ENCODE data around the gene SIT1. TPM values are rescaled to one million over a fixed set of nuclear protein-coding genes. Genes with fewer than 3 reads are reported as not detected.

Gene SIT1
- total and polyA plus RNA-seq, 7 experiments from 2014 or later, result 16.9 to 225 (median 45.9) TPM

- intact Hi-C loops (cut with micrococcal nuclease), result loop anchor here in 1 of 2 donors (5.0 kb wide), 1 partner anchor 264 kb away; no protein-coding TSS in a partner anchor
- no peaks in the 10 kb centered on the region for H3K9me3 ChIP-seq (ENCODE audit: control insufficient read depth in 2 of 3, low read length in 3 of 3)
- no peaks in the 10 kb centered on the region for H3K27me3 Mint-ChIP-seq
- DNase-seq, result no peak
- peaks cover 0 to 2% (median 0%) of the 10 kb centered on the region in 5 donors for H3K36me3 Mint-ChIP-seq
- no peaks in the 10 kb centered on the region for H3K36me3 ChIP-seq (ENCODE audit: control insufficient read depth in 2 of 3, insufficient read depth in 3 of 3, low read length in 3 of 3)
- H3K4me1 ChIP-seq (ENCODE audit: control insufficient read depth in 2 of 2, insufficient read depth in 2 of 2, low read length in 2 of 2), result peaks cover 27 to 36% of the 10 kb centered on the region in 2 donors
- ChIA-PET POLR2A (interaction anchor here (1.0 to 5.5 kb wide), 6 partner anchors 10 to 110 kb away, joined by 3 to 94 read pairs (median 8); partner anchors contain the start of genes CCDC107, RMRP, SIT1 and TESK1), CTCF (interaction anchor here (4.5 to 12.7 kb wide), 3 partner anchors 30 to 79 kb away, joined by 25 to 118 read pairs (median 76); partner anchors contain the start of genes CCDC107, RMRP and SIT1)
- peaks cover 33 to 44% (median 38%) of the 10 kb centered on the region in 7 donors for H3K4me1 Mint-ChIP-seq
- peak within 1 kb of the TSS; percentile 82 to 89 (median 86) for H3K4me3 Mint-ChIP-seq
- H3K27ac Mint-ChIP-seq, result peak within 1 kb of the TSS; percentile 84 to 93 (median 91)
- H3K27me3 ChIP-seq (ENCODE audit: control insufficient read depth in 2 of 2, insufficient read depth in 2 of 2, low read length in 2 of 2), result no peaks in the 10 kb centered on the region
- H3K4me3 ChIP-seq (ENCODE audit: low read length), result peak within 1 kb of the TSS; percentile 84
- ATAC-seq, result peak; percentile 30
- H3K9me3 Mint-ChIP-seq, result no peaks in the 10 kb centered on the region
- peak within 1 kb of the TSS; percentile 71 for H3K27ac ChIP-seq (ENCODE audit: low read depth, low read length)
Measured at GRCh38 chr9:35618325-35618727, 32.4 kb downstream of the SIT1 start, which contains the start of gene CD72. Gene CD72, minus strand, starts transcription at chr9:35618413. Its CDS starts 110 bp downstream, at chr9:35618303.

GRCh38 chr9:35617548-35617947, 33.2 kb downstream of the SIT1 start:
- intact Hi-C loops (cut with micrococcal nuclease), result loop anchor here (1.0 to 5.0 kb wide), 7 partner anchors 13 to 265 kb away; partner anchors contain the start of genes CCDC107 (in 1 of the 2), CREB3 (in 1 of the 2), RMRP (in 1 of the 2) and TLN1 (in 1 of the 2)
- H3K4me1 Mint-ChIP-seq, result peaks cover 33 to 44% (median 38%) of the 10 kb centered on the region in 7 donors
- no peaks in the 10 kb centered on the region for H3K9me3 ChIP-seq (ENCODE audit: control insufficient read depth in 2 of 3, low read length in 3 of 3)
- H3K27me3 Mint-ChIP-seq, result no peaks in the 10 kb centered on the region
- ATAC-seq (no peak), DNase-seq (no peak)
- H3K36me3 ChIP-seq (ENCODE audit: control insufficient read depth in 2 of 3, insufficient read depth in 3 of 3, low read length in 3 of 3), result no peaks in the 10 kb centered on the region
- ChIA-PET POLR2A (interaction anchor here (0.5 to 5.5 kb wide), 17 partner anchors 8 to 139 kb away, joined by 3 to 94 read pairs (median 5); partner anchors contain the start of genes ARHGEF39, CCDC107, CREB3 and RGP1), CTCF (interaction anchor here (0.8 to 12.7 kb wide), 14 partner anchors 9 to 131 kb away, joined by 3 to 118 read pairs (median 5); partner anchors contain the start of genes CCDC107, CREB3, GBA2 and RGP1)
- H3K4me1 ChIP-seq (ENCODE audit: control insufficient read depth in 2 of 2, insufficient read depth in 2 of 2, low read length in 2 of 2), result peaks cover 27 to 36% of the 10 kb centered on the region in 2 donors
- no peaks in the 10 kb centered on the region for H3K27me3 ChIP-seq (ENCODE audit: control insufficient read depth in 2 of 2, insufficient read depth in 2 of 2, low read length in 2 of 2)
- H3K36me3 Mint-ChIP-seq, result peaks cover 0 to 2% (median 0%) of the 10 kb centered on the region in 5 donors
- peak overlapping the region; percentile 71 for H3K27ac ChIP-seq (ENCODE audit: low read depth, low read length)
- peak overlapping the region; percentile 84 to 93 (median 91) for H3K27ac Mint-ChIP-seq
- peak overlapping the region; percentile 84 for H3K4me3 ChIP-seq (ENCODE audit: low read length)
- peak overlapping the region; percentile 82 to 89 (median 86) for H3K4me3 Mint-ChIP-seq
- no peaks in the 10 kb centered on the region for H3K9me3 Mint-ChIP-seq

- Histone ChIP-seq H3K4me3 (ENCODE audit: low read length) (peak overlapping the region; percentile 84), H3K36me3 (ENCODE audit: control insufficient read depth in 2 of 3, insufficient read depth in 3 of 3, low read length in 3 of 3) (no peaks in the 10 kb centered on the region), H3K27ac (ENCODE audit: low read depth, low read length) (peak overlapping the region; percentile 71), H3K27me3 (ENCODE audit: control insufficient read depth in 2 of 2, insufficient read depth in 2 of 2, low read length in 2 of 2) (no peaks in the 10 kb centered on the region), H3K9me3 (ENCODE audit: control insufficient read depth in 2 of 3, low read length in 3 of 3) (no peaks in the 10 kb centered on the region), H3K4me1 (ENCODE audit: control insufficient read depth in 2 of 2, insufficient read depth in 2 of 2, low read length in 2 of 2) (peaks cover 27 to 36% of the 10 kb centered on the region in 2 donors)
- peaks cover 33 to 44% (median 38%) of the 10 kb centered on the region in 7 donors for H3K4me1 Mint-ChIP-seq
- H3K27ac Mint-ChIP-seq, result peak overlapping the region; percentile 84 to 93 (median 91)
- CTCF ChIA-PET, result interaction anchor here (0.8 to 12.7 kb wide), 14 partner anchors 9 to 132 kb away, joined by 3 to 118 read pairs (median 5); partner anchors contain the start of genes CCDC107, CREB3, GBA2 and RGP1
- no peaks in the 10 kb centered on the region for H3K9me3 Mint-ChIP-seq
- POLR2A ChIA-PET, result interaction anchor here (0.5 to 5.5 kb wide), 23 partner anchors 9 to 195 kb away, joined by 3 to 94 read pairs (median 4); partner anchors contain the start of genes ARHGEF39, CCDC107, CREB3 and RGP1
- intact Hi-C loops (cut with micrococcal nuclease), result loop anchor here (1.0 to 5.0 kb wide), 7 partner anchors 13 to 265 kb away; partner anchors contain the start of genes CREB3 (in 2 of the 2), TLN1 (in 2 of the 2), CCDC107 (in 1 of the 2) and RMRP (in 1 of the 2)
- peaks cover 0 to 2% (median 0%) of the 10 kb centered on the region in 5 donors for H3K36me3 Mint-ChIP-seq
- ATAC-seq (peak; percentile 80), DNase-seq (peak; percentile 46 to 71 (median 64))
- H3K4me3 Mint-ChIP-seq, result peak overlapping the region; percentile 82 to 89 (median 86)
- H3K27me3 Mint-ChIP-seq, result no peaks in the 10 kb centered on the region
Measured at GRCh38 chr9:35616681-35617459, 33.9 kb downstream of the SIT1 start.

GRCh38 chr9:35615981-35616680, 34.6 kb downstream of the SIT1 start:
- H3K27me3 ChIP-seq (ENCODE audit: control insufficient read depth in 2 of 2, insufficient read depth in 2 of 2, low read length in 2 of 2), result no peaks in the 10 kb centered on the region
- intact Hi-C loops (cut with micrococcal nuclease), result loop anchor here (1.0 to 5.0 kb wide), 4 partner anchors 75 to 266 kb away; partner anchors contain the start of genes CREB3 (in 1 of the 2) and TLN1 (in 1 of the 2)
- Mint-ChIP-seq H3K27me3 (no peaks in the 10 kb centered on the region), H3K36me3 (peaks cover 0 to 2% (median 0%) of the 10 kb centered on the region in 5 donors), H3K9me3 (no peaks in the 10 kb centered on the region), H3K4me3 (peak overlapping the region; percentile 82 to 89 (median 86)), H3K27ac (peak overlapping the region; percentile 84 to 93 (median 91)), H3K4me1 (peaks cover 40 to 49% (median 44%) of the 10 kb centered on the region in 7 donors)
- ChIA-PET CTCF (interaction anchor here (0.9 to 12.7 kb wide), 14 partner anchors 8 to 134 kb away, joined by 3 to 118 read pairs (median 6); partner anchors contain the start of genes ARHGEF39, CCDC107, CREB3 and RMRP), POLR2A (interaction anchor here (0.5 to 5.5 kb wide), 19 partner anchors 8 to 196 kb away, joined by 3 to 94 read pairs (median 4); partner anchors contain the start of genes ARHGEF39, CCDC107, CREB3 and RMRP)
- peak overlapping the region; percentile 71 for H3K27ac ChIP-seq (ENCODE audit: low read depth, low read length)
- H3K9me3 ChIP-seq (ENCODE audit: control insufficient read depth in 2 of 3, low read length in 3 of 3), result no peaks in the 10 kb centered on the region
- H3K4me3 ChIP-seq (ENCODE audit: low read length), result peak overlapping the region; percentile 84
- ATAC-seq, result no peak
- H3K36me3 ChIP-seq (ENCODE audit: control insufficient read depth in 2 of 3, insufficient read depth in 3 of 3, low read length in 3 of 3), result no peaks in the 10 kb centered on the region
- H3K4me1 ChIP-seq (ENCODE audit: control insufficient read depth in 2 of 2, insufficient read depth in 2 of 2, low read length in 2 of 2), result peaks cover 34 to 37% of the 10 kb centered on the region in 2 donors
- no peak for DNase-seq

- DNase-seq, result no peak
- peaks cover 0 to 6% (median 0%) of the 10 kb centered on the region in 5 donors for H3K36me3 Mint-ChIP-seq
- H3K27ac Mint-ChIP-seq, result peak overlapping the region in 1 of 9 donors; percentile 32
- Histone ChIP-seq H3K4me3 (ENCODE audit: low read length) (no peak overlapping the region), H3K27ac (ENCODE audit: low read depth, low read length) (no peak overlapping the region), H3K4me1 (ENCODE audit: control insufficient read depth in 2 of 2, insufficient read depth in 2 of 2, low read length in 2 of 2) (peaks cover 18 to 22% of the 10 kb centered on the region in 2 donors), H3K36me3 (ENCODE audit: control insufficient read depth in 2 of 3, insufficient read depth in 3 of 3, low read length in 3 of 3) (peaks cover 7 to 24% (median 9%) of the 10 kb centered on the region in 3 experiments), H3K9me3 (ENCODE audit: control insufficient read depth in 2 of 3, low read length in 3 of 3) (no peaks in the 10 kb centered on the region), H3K27me3 (ENCODE audit: control insufficient read depth in 2 of 2, insufficient read depth in 2 of 2, low read length in 2 of 2) (no peaks in the 10 kb centered on the region)
- peaks cover 22 to 29% (median 26%) of the 10 kb centered on the region in 7 donors for H3K4me1 Mint-ChIP-seq
- no peak for ATAC-seq
- H3K4me3 Mint-ChIP-seq, result no peak overlapping the region
- no peaks in the 10 kb centered on the region for H3K27me3 Mint-ChIP-seq
- H3K9me3 Mint-ChIP-seq, result no peaks in the 10 kb centered on the region
- intact Hi-C loops (cut with micrococcal nuclease), result no loop called here
- ChIA-PET POLR2A (interaction anchor here (0.6 to 4.9 kb wide), 2 partner anchors 33 to 112 kb away, joined by 5 to 36 read pairs; no protein-coding TSS in a partner anchor), CTCF (interaction anchor here (0.8 to 12.7 kb wide), 7 partner anchors 26 to 124 kb away, joined by 3 to 118 read pairs (median 15); partner anchors contain the start of genes CCDC107, CREB3, RMRP and SIT1)
Measured at GRCh38 chr9:35612843-35613242, 37.9 kb downstream of the SIT1 start.

Data from naive thymus-derived CD4-positive, alpha-beta T cell (primary cell).